MCF 10A (cell line): ENCODE measurements around the gene LRCH3. TPM values are rescaled to one million over a fixed set of nuclear protein-coding genes. Genes with fewer than 3 reads are reported as not detected.

Source experiments
- BruUV-seq: library from RNA; stranded (reverse); fragments of 400-500 nt; replicated peaks from 2 replicates; lab custom pipeline; 2021; lab: Mats Ljungman, UMichigan
- CTCF ChIA-PET: fragments of 300-600 bp; sonication (Branson Sonifier 250); formaldehyde crosslinking; extraction: SDS; loops from one replicate; lab custom pipeline; 2021; ENCODE audit warnings: antibody characterized with exemption, inconsistent platforms; lab: Yijun Ruan, JAX
- POLR2A ChIA-PET: fragments of 300-600, 350-650 bp; sonication (Branson Sonifier 250); formaldehyde crosslinking; extraction: SDS; loops from one replicate; lab custom pipeline; 2020; ENCODE audit warnings: antibody characterized with exemption, inconsistent platforms; lab: Yijun Ruan, JAX
- DNase-seq: peaks from one replicate; pipeline ENCODE4 v3.0.0-alpha.2; 2018; ENCODE audit not compliant: unreplicated experiment
- H3K27ac Mint-ChIP-seq: one replicate; pipeline ENCODE4 v1.8.0; 2022; ENCODE audit warnings: mild to moderate bottlenecking, low read depth, mixed read lengths; ENCODE audit not compliant: unreplicated experiment
- H3K27me3 Mint-ChIP-seq: one replicate; pipeline ENCODE4 v1.8.0; 2022; ENCODE audit warnings: mixed read lengths; ENCODE audit not compliant: insufficient read depth, unreplicated experiment
- H3K36me3 Mint-ChIP-seq: one replicate; pipeline ENCODE4 v1.8.0; 2022; ENCODE audit warnings: mild to moderate bottlenecking, moderate library complexity, mixed read lengths; ENCODE audit not compliant: insufficient read depth, unreplicated experiment
- H3K4me1 Mint-ChIP-seq: one replicate; pipeline ENCODE4 v1.8.0; 2022; ENCODE audit warnings: mixed read lengths; ENCODE audit not compliant: insufficient read depth, unreplicated experiment
- H3K4me3 Mint-ChIP-seq: one replicate; pipeline ENCODE4 v1.8.0; 2022; ENCODE audit warnings: mild to moderate bottlenecking, moderate library complexity, mixed read lengths; ENCODE audit not compliant: unreplicated experiment
- H3K9me3 Mint-ChIP-seq: one replicate; pipeline ENCODE4 v1.8.0; 2022; ENCODE audit warnings: mixed read lengths; ENCODE audit not compliant: unreplicated experiment
- intact Hi-C: fragments of 100-400 bp; cut with micrococcal nuclease; formaldehyde crosslinking; loops from 2 replicates; pipeline ENCODE4 v1.14.1; 2022
- total RNA-seq: library from RNA; stranded (reverse); gene quantifications from 2 replicates; pipeline ENCODE4 v1.2.3, GENCODE V29; 2022
- TF ChIP-seq, protein P1 (sequence below): fragments of 200-600 bp; IDR thresholded peaks from one replicate; pipeline ENCODE4 v1.8.0; 2022; ENCODE audit warnings: antibody characterized with exemption, mild to moderate bottlenecking; ENCODE audit not compliant: unreplicated experiment

Gene LRCH3
- total RNA-seq, 1 experiment from 2014 or later, result 58.8 TPM

- peak overlapping the region; percentile 61 for H3K27ac Mint-ChIP-seq
- H3K27me3 Mint-ChIP-seq, result no peaks in the 10 kb centered on the region
- TF ChIP-seq, protein P1, sequence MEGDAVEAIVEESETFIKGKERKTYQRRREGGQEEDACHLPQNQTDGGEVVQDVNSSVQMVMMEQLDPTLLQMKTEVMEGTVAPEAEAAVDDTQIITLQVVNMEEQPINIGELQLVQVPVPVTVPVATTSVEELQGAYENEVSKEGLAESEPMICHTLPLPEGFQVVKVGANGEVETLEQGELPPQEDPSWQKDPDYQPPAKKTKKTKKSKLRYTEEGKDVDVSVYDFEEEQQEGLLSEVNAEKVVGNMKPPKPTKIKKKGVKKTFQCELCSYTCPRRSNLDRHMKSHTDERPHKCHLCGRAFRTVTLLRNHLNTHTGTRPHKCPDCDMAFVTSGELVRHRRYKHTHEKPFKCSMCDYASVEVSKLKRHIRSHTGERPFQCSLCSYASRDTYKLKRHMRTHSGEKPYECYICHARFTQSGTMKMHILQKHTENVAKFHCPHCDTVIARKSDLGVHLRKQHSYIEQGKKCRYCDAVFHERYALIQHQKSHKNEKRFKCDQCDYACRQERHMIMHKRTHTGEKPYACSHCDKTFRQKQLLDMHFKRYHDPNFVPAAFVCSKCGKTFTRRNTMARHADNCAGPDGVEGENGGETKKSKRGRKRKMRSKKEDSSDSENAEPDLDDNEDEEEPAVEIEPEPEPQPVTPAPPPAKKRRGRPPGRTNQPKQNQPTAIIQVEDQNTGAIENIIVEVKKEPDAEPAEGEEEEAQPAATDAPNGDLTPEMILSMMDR, result no peak
- H3K9me3 Mint-ChIP-seq, result no peaks in the 10 kb centered on the region
- no peaks in the 10 kb centered on the region for H3K36me3 Mint-ChIP-seq
- peaks cover 27% of the 10 kb centered on the region for H3K4me1 Mint-ChIP-seq
- ChIA-PET CTCF (no interaction called here), POLR2A (interaction anchor here (4.0 to 7.1 kb wide), 3 partner anchors 16 to 41 kb away, joined by 26 to 76 read pairs (median 55); partner anchors contain the start of genes LRCH3 and RUBCN)
- no TSS peak for BruUV-seq
- no peak for DNase-seq
- H3K4me3 Mint-ChIP-seq, result peak overlapping the region; percentile 98
- intact Hi-C loops, result no loop called here
Measured at GRCh38 chr3:197752107-197752506, 38.9 kb upstream of the LRCH3 start.

DNA sequence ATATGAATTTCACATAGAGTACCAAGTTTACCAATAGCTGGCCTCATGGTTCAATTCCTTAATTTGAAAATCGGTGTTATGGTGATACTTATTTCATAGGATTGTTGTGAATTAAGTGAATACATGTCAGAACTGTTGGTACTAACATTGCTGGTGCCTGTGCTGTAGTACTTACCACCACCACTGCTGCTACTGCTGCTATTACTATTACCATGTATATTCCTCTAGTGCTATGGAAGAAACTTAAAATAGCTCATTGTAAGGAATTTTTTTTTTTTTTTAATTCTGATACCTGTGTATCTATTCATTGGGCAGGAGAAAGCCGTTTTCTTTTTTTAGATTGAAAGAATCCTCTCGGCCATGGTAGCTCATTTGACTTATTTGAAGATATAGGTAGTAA, 37.8 kb upstream of the LRCH3 start:
- Mint-ChIP-seq H3K4me3 (no peak overlapping the region), H3K9me3 (no peaks in the 10 kb centered on the region), H3K36me3 (no peaks in the 10 kb centered on the region), H3K4me1 (peaks cover 26% of the 10 kb centered on the region), H3K27ac (peak overlapping the region; percentile 61), H3K27me3 (no peaks in the 10 kb centered on the region)
- TF ChIP-seq, protein P1, result no peak
- BruUV-seq, result TSS peak; percentile 4
- ChIA-PET POLR2A (interaction anchor here (0.6 to 1.6 kb wide), 14 partner anchors 15 to 532 kb away, joined by 3 to 10 read pairs (median 4); partner anchors contain the start of genes LRCH3 and RUBCN), CTCF (interaction anchor here (1.0 to 1.3 kb wide), 3 partner anchors 12 to 103 kb away, joined by 3 to 5 read pairs (median 4); no protein-coding TSS in a partner anchor)
- intact Hi-C loops, result no loop called here
- peak; percentile 12 for DNase-seq

DNA sequence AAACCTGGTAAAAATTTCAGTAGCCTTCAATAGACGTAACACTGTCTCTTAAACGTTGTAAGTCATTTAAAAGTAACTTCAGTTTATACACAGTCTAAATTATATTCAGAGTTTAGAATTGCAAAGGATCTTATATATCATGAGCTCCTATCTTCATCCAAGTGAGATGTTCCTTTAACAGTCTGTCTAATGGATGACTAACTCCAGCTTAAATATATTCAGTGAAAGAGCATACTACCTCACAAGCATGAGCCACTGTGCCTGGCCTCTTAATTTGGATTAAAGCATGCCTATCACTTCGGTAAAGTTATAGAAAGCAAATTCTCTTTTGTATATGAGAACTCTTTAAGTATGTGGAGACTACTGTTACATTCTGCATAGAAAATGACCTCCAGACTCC, 34.4 kb upstream of the LRCH3 start:
- TF ChIP-seq, protein P1, result no peak
- ChIA-PET CTCF (interaction anchor here (0.5 to 0.7 kb wide), 2 partner anchors 263 to 621 kb away, joined by 3 read pairs; no protein-coding TSS in a partner anchor), POLR2A (no interaction called here)
- DNase-seq, result no peak
- no peaks in the 10 kb centered on the region for H3K36me3 Mint-ChIP-seq
- H3K4me1 Mint-ChIP-seq, result peaks cover 16% of the 10 kb centered on the region
- H3K9me3 Mint-ChIP-seq, result no peaks in the 10 kb centered on the region
- BruUV-seq, result no TSS peak
- no peaks in the 10 kb centered on the region for H3K27me3 Mint-ChIP-seq
- intact Hi-C loops, result no loop called here
- no peak overlapping the region for H3K27ac Mint-ChIP-seq
- no peak overlapping the region for H3K4me3 Mint-ChIP-seq

DNA sequence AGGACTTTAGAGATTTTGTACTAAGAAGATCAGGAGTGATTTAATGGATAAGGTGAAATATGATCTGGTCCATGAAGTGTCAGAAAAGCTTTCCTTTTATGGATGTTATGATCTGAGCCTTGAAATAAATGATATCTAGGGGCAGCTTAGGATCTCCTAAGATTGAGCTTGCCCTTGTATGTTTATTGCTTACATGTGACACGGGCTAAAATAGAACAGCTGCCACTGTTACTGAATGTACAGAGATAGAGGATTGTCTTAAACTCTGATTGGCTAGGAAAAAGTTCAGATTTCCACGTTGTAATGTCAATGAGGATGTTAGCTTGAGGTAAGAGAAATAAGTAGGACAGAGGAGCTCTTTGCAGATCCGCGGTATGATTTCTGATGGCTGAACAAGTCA, 32.5 kb upstream of the LRCH3 start:
- no peaks in the 10 kb centered on the region for H3K27me3 Mint-ChIP-seq
- no peaks in the 10 kb centered on the region for H3K9me3 Mint-ChIP-seq
- no peaks in the 10 kb centered on the region for H3K36me3 Mint-ChIP-seq
- CTCF ChIA-PET, result interaction anchor here (0.6 kb wide), 1 partner anchor 32 kb away, joined by 3 read pairs; no protein-coding TSS in a partner anchor
- POLR2A ChIA-PET, result interaction anchor here (0.6 to 1.0 kb wide), 3 partner anchors 12 to 29 kb away, joined by 3 read pairs; no protein-coding TSS in a partner anchor
- BruUV-seq, result no TSS peak
- intact Hi-C loops, result no loop called here
- DNase-seq, result no peak
- H3K4me3 Mint-ChIP-seq, result no peak overlapping the region
- H3K27ac Mint-ChIP-seq, result no peak overlapping the region
- TF ChIP-seq, protein P1, result no peak
- H3K4me1 Mint-ChIP-seq, result peaks cover 10% of the 10 kb centered on the region
